RCC 7860 (cell line): ENCODE results near the gene UPK3A.

Experiments
- DNase-seq: peaks from one replicate; pipeline ENCODE4 v3.0.0-alpha.2; 2015; ENCODE audit warnings: low spot score
- FAIRE-seq: peaks from 2 replicates; lab custom pipeline; 2012; peaks lifted over from hg19 to GRCh38; lab: Jason Lieb, UNC

The UPK3A gene

DNA sequence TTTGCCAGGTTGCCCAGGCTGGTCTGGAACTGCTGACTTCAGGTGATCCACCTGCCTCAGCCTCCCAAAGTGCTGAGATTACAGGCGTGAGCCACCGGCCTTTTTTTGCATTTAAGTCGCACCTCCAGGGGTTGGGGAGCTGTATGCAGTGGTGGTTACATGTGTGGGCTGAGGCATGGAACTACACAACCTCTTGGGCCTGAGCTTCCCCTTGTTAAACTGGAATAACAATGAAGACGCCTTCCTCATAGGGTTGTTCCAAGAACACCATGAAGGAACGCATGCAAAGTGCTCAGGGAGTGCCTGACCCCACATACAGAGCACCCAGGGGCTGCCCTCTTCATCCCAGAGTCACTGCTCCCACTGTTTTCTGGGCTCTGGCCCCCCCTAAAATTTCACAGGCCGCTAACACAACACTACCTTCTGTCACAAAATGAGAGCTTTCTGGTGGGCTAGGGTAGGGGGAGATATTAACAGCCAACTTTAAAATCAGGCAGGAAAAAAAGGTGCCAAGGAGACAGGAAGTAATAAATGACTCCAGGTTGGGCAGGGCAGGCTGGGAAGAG is 23.7 kb downstream of the UPK3A start:
- FAIRE-seq, result no peak

DNA sequence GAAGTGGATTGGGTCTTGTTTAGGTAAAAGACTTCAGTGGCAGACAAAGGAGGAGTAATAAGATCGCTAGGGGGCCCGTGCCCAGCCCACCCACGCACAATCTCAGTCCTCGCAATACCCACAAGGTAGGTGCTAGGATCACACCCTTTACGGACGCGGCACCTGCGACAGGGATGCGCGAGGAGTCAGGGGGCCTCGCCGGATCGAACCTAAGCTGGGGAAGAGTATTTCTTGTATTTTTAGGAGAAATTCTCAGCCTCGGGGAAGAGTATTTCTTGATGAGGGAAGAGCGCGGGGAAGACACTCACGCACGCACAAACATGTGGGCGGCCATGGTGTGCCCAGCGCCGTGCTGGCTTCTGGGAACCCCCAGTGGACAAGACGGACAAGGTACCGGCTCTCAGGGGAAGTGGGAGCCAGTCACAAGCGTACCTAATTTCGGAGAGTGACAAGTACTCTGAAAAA is 24.2 kb downstream of the UPK3A start:
- DNase-seq (no peak), FAIRE-seq (no peak)

More for the DNA sequence above, 23.7 kb downstream of the UPK3A start:
- DNase-seq, result no peak

GRCh38 chr22:45309422-45310227 is 24.9 kb downstream of the UPK3A start, which contains the start of gene FAM118A:
TSS of gene FAM118A (plus strand) at chr22:45309934. CDS start at chr22:45322380, 12,446 bp downstream.
- no peak for FAIRE-seq
- peak; percentile 80 for DNase-seq

- FAIRE-seq, result no peak
- no peak for DNase-seq
Measured at GRCh38 chr22:45310331-45310976, 25.7 kb downstream of the UPK3A start.

GRCh38 chr22:45310977-45311531 is 26.3 kb downstream of the UPK3A start:
- FAIRE-seq, result no peak
- DNase-seq, result no peak

- FAIRE-seq (no peak), DNase-seq (no peak)
Measured at GRCh38 chr22:45312415-45312814, 27.7 kb downstream of the UPK3A start.

GRCh38 chr22:45312856-45313255 is 28.1 kb downstream of the UPK3A start:
- no peak for DNase-seq
- FAIRE-seq, result no peak

DNA sequence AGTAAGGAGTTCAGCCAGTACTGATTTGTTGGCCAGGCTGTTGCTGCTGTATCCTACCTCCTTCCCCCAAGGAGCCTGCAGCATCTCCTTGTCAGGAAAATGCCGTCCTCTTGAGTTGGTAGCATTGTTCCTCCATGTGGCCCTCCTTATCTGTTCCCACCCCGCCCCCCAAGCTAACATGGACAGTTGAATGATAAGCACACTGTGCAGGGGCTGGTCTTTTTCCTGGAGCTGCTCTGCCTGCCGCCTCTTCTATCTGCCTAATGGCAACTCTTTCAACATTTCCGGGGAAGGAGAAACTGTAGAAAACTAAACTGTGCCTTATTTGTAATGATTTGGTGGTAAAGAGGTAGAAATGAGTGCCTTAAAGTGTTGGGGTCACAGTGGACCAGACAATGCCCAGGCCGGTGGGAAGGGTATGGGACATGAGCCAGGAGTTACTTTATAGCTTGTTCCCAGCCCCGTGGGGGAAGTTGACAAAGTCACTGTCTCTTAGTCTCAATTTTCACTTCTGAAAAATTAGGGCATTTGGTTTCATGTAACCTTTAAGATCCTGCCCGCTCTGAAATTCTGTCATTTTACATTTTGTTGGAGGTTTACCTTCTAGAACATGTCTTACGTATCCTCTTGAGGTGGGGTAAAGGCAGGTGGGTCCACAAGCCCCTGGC is 29.4 kb downstream of the UPK3A start:
- no peak for FAIRE-seq

DNA sequence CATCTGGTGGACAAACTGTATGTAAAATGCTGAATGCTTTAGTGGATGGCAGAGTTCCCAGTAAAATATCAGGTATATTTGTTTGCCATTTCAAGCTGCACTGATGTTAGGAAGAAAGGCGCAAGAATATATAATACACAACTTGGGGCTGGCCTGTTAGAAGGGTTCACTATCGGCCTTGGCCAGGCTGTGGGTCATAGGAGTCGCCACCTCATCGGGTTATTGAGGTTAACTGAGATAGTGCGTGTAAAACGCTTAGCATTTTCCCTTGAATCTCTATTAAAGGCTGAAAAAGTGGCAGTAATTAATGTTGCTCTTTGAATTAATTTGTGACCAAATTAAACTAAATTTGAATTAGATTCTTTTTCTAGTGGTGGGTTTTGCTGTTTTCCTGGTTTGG is 30.0 kb downstream of the UPK3A start:
- FAIRE-seq (no peak), DNase-seq (no peak)

More for the DNA sequence above, 29.4 kb downstream of the UPK3A start:
- DNase-seq, result no peak

DNA sequence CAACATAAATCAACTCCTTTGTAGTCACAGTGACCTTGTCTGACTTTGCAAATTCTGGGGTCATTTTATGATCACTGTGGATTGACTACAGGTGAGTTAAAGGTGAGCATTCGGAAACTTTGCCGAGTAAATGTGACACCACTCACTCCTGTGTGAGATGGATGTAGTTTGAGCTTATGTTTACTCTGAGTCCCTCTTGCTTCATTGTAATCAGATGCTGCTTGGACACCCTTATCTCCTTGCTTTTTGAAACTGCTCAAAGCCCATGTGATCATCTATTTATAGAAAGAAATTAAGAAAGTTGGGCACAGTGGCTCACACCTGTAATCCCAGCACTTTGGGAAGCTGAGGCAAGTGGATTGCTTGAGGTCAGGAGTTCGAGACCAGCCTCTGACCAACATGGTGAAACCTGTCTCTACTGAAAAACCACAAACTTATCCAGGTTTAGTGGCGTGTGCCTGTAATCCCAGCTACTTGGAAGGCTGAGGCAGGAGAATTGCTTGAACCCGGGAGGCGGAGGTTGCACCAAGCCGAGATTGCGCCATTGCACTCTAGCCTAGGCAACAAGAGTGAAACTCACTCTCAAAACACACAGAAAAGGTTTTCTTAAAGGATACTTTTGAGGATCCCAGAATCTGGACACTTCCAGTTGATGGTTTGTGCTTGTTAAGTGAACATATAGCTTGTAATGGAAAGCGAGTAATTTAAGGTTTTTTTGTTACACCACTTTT is 32.2 kb downstream of the UPK3A start:
- FAIRE-seq (no peak), DNase-seq (no peak)

- no peak for DNase-seq
- no peak for FAIRE-seq
Measured at GRCh38 chr22:45317551-45318167, 32.9 kb downstream of the UPK3A start.

- FAIRE-seq (no peak), DNase-seq (peak; percentile 31)
Measured at GRCh38 chr22:45318168-45318557, 33.4 kb downstream of the UPK3A start.

DNA sequence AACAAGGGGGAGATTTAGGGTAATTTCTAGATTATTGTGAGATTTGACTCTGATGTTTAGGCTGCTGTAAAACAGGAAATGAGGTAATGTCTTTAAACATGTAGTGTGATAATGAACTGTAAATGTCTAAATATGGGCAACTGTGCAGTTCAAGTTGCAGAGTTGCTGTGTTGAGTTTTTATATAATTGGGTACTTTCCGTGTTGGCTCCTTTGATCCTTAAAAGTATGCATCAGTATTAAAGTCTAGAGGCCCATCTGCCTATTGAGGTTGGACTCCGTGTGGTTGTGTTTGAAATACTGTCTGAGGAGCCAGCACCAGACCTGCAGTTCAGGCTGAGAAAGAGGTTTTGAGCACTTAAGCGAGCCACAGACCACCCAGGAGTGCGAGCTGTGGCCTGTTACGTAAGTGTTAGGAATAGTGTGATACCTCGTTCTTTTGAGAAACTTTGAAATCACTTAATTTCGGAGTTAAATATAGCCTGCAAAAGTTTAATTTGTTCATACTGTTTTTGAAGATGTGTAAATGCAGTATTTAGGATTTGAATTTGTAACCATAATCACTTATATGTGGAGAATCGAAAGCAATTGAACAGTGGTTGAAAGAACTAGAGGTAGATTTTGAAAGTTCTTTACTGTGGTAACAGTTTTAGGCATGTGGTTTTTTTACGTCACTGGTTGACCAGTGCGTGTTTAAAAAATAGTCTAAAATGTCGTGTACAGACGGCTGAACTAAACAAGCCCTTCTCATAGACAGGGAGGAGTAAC is 34.0 kb downstream of the UPK3A start:
- no peak for DNase-seq
- FAIRE-seq, result no peak

DNA sequence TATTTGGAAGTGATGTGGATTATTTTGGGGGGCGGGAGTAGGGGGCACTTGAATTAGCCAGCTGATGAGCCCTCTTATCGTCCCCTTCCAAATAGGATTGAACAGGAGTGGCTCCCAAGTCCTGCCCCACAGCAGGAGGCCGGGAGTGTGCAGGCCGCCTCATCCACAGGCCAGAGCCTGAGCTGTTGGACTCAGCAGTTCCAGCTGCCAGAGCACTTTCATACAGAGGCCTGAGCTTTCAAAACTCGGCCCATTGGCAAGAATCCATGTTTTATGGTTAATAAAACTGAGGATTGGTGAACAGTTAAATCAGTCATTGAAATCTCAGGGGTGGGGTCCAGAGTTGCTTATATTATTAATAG is 34.6 kb downstream of the UPK3A start:
- FAIRE-seq (no peak), DNase-seq (no peak)

GRCh38 chr22:45320357-45320976 is 35.7 kb downstream of the UPK3A start:
- DNase-seq (no peak), FAIRE-seq (no peak)

- no peak for DNase-seq
- FAIRE-seq, result no peak
Measured at GRCh38 chr22:45321827-45322226, 37.1 kb downstream of the UPK3A start.

DNA sequence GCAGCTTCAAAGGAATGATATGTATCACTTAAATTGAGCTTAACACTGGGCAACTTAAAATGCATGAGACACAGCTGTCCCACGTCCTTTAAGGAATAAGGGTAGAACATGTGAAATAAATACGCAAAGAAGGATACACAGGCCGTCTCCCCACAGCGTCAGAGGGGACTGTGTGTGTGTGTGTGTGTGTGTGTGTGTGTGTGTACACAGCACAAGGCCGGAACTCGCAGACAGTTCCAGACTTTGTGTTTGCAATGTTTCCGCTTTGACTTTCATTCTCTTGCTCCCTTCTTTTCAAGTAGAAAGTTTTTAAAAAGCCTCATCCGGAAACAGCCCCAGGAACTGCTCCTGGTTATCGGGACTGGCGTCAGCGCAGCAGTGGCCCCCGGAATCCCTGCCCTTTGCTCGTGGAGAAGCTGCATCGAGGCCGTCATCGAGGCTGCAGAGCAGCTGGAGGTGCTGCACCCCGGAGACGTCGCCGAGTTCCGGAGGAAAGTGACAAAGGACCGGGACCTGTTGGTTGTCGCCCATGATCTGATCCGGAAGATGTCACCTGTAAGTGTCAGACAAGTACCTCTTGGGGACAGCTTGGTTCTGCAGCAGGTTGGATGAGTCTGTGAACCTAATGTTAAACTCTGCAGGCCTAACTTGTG is 38.2 kb downstream of the UPK3A start:
- FAIRE-seq (no peak), DNase-seq (no peak)

DNA sequence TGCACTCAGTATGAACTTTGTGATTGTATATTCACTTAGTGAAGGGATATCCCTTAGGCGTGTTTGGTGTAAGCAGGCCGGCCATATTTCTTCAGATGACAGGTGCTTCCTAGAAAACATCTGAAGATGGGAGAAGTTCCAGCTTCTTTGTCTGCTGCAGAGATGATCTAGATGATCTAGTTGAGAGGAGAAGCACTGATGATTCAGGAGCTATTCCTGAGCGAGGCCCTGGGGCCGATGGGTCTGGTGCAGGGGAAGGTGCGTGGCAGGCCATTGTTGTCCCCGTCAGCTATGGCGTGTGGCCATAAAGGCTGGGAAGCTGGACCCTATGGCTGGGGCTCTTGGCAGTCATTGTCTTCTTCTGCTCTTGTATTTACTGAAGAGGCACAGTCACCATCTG is 38.9 kb downstream of the UPK3A start:
- DNase-seq (no peak), FAIRE-seq (no peak)
